ENCODE data around the gene SPG7. TPM values are rescaled to one million over a fixed set of nuclear protein-coding genes. Genes with fewer than 3 reads are reported as not detected.
"Not testable (repeated sequence)": the region's sequence is repeated elsewhere in the genome, so short reads cannot be mapped to it uniquely, and the experiment has no call there.

SPG7 gene
- total RNA-seq, 4 donors from 2014 or later, result 66.6 to 208 (median 144) TPM

GRCh38 chr16:89569506-89570341 is 61.5 kb downstream of the SPG7 start:
- TF ChIP-seq CTCF (IDR thresholded peaks at IDR 0.05) (no peak), POLR2A (IDR thresholded peaks at IDR 0.05) (no peak)
- no peak overlapping the region for H3K27ac ChIP-seq
- no peak overlapping the region for H3K4me3 ChIP-seq
- DNase-seq, result no peak
- peaks cover 0 to 18% of the 10 kb centered on the region in 2 donors for H3K4me1 ChIP-seq
- H3K9me3 ChIP-seq, result no peaks in the 10 kb centered on the region
- H3K27me3 ChIP-seq, result peaks cover 4 to 5% of the 10 kb centered on the region in 2 donors
- H3K36me3 ChIP-seq, result no peaks in the 10 kb centered on the region
- intact Hi-C loops (cut with DNase I; ENCODE audit: low total_unique reads), result no loop called here

- no peak overlapping the region for H3K4me3 ChIP-seq
- H3K27me3 ChIP-seq, result peaks cover 12% of the 10 kb centered on the region in 2 donors
- H3K27ac ChIP-seq, result no peak overlapping the region
- intact Hi-C loops (cut with DNase I; ENCODE audit: low total_unique reads), result no loop called here
- no peaks in the 10 kb centered on the region for H3K36me3 ChIP-seq
- no peak for DNase-seq
- H3K4me1 ChIP-seq, result peaks cover 0 to 20% of the 10 kb centered on the region in 2 donors
- TF ChIP-seq CTCF (IDR thresholded peaks at IDR 0.05) (no peak), POLR2A (IDR thresholded peaks at IDR 0.05) (no peak)
- H3K9me3 ChIP-seq, result no peaks in the 10 kb centered on the region
Observed at GRCh38 chr16:89570342-89570923, 62.2 kb downstream of the SPG7 start.

- H3K36me3 ChIP-seq; H3K9me3 ChIP-seq; DNase-seq; H3K27ac ChIP-seq; H3K4me3 ChIP-seq; intact Hi-C loops (cut with DNase I; ENCODE audit: low total_unique reads): not testable (repeated sequence)
- peaks cover 12 to 15% of the 10 kb centered on the region in 2 donors for H3K27me3 ChIP-seq
- H3K4me1 ChIP-seq, result peaks cover 0 to 20% of the 10 kb centered on the region in 2 donors
Observed at GRCh38 chr16:89570983-89571598, 62.9 kb downstream of the SPG7 start.

GRCh38 chr16:89571636-89572035 is 63.4 kb downstream of the SPG7 start:
- Histone ChIP-seq H3K4me1 (peaks cover 0 to 18% of the 10 kb centered on the region in 2 donors), H3K27me3 (peaks cover 12 to 15% of the 10 kb centered on the region in 2 donors), H3K4me3 (no peak overlapping the region), H3K36me3 (no peaks in the 10 kb centered on the region), H3K27ac (no peak overlapping the region), H3K9me3 (no peaks in the 10 kb centered on the region)
- TF ChIP-seq CTCF (IDR thresholded peaks at IDR 0.05) (no peak), POLR2A (IDR thresholded peaks at IDR 0.05) (no peak)
- intact Hi-C loops (cut with DNase I; ENCODE audit: low total_unique reads), result no loop called here
- DNase-seq, result no peak

- H3K4me3 ChIP-seq, result no peak overlapping the region
- no peak for DNase-seq
- H3K4me1 ChIP-seq, result peaks cover 0 to 18% of the 10 kb centered on the region in 2 donors
- no peaks in the 10 kb centered on the region for H3K36me3 ChIP-seq
- TF ChIP-seq POLR2A (IDR thresholded peaks at IDR 0.05), result no peak
- no peak for TF ChIP-seq CTCF (IDR thresholded peaks at IDR 0.05)
- no peaks in the 10 kb centered on the region for H3K9me3 ChIP-seq
- peaks cover 12 to 15% of the 10 kb centered on the region in 2 donors for H3K27me3 ChIP-seq
- intact Hi-C loops (cut with DNase I; ENCODE audit: low total_unique reads), result no loop called here
- H3K27ac ChIP-seq, result no peak overlapping the region
Observed at GRCh38 chr16:89572073-89572484, 63.9 kb downstream of the SPG7 start.
